ENCODE data around the gene MYLK.

MYLK gene

GRCh38 chr3:123640311-123640710 lies 243.8 kb downstream of the MYLK start:
- no peaks in the 10 kb centered on the region for H3K4me1 Mint-ChIP-seq (ENCODE audit: low read depth in 2 of 2)
- no peaks in the 10 kb centered on the region for H3K9me3 Mint-ChIP-seq
- no peak overlapping the region for H3K27ac Mint-ChIP-seq
- H3K27me3 Mint-ChIP-seq, result peaks cover 17 to 28% of the 10 kb centered on the region in 2 donors
- H3K4me3 Mint-ChIP-seq, result no peak overlapping the region
- H3K36me3 Mint-ChIP-seq (ENCODE audit: insufficient read depth), result no peaks in the 10 kb centered on the region
- no peak for DNase-seq
- no peak for ATAC-seq (replicated peaks)

GRCh38 chr3:123638936-123639689 lies 245.0 kb downstream of the MYLK start:
- Mint-ChIP-seq H3K27ac (no peak overlapping the region), H3K9me3 (no peaks in the 10 kb centered on the region), H3K27me3 (peaks cover 17 to 28% of the 10 kb centered on the region in 2 donors), H3K4me3 (no peak overlapping the region), H3K36me3 (ENCODE audit: insufficient read depth) (no peaks in the 10 kb centered on the region), H3K4me1 (ENCODE audit: low read depth in 2 of 2) (peaks cover 0 to under 1% of the 10 kb centered on the region in 2 donors)
- no peak for DNase-seq
- ATAC-seq (replicated peaks), result no peak

GRCh38 chr3:123637841-123638240 lies 246.3 kb downstream of the MYLK start:
- Mint-ChIP-seq H3K4me3 (no peak overlapping the region), H3K36me3 (ENCODE audit: insufficient read depth) (no peaks in the 10 kb centered on the region), H3K9me3 (no peaks in the 10 kb centered on the region), H3K27me3 (peaks cover 17 to 28% of the 10 kb centered on the region in 2 donors), H3K4me1 (ENCODE audit: low read depth in 2 of 2) (peaks cover 0 to 2% of the 10 kb centered on the region in 2 donors), H3K27ac (no peak overlapping the region)
- DNase-seq, result no peak
- ATAC-seq (replicated peaks), result no peak

GRCh38 chr3:123637131-123637530 lies 247.0 kb downstream of the MYLK start:
- H3K27ac Mint-ChIP-seq, result no peak overlapping the region

GRCh38 chr3:123636431-123636841 lies 247.7 kb downstream of the MYLK start:
- H3K27me3 Mint-ChIP-seq, result peaks cover 17 to 20% of the 10 kb centered on the region in 2 donors
- no peak for ATAC-seq (replicated peaks)

More at GRCh38 chr3:123637131-123637530, 247.0 kb downstream of the MYLK start:
- Mint-ChIP-seq H3K9me3 (no peaks in the 10 kb centered on the region), H3K4me1 (ENCODE audit: low read depth in 2 of 2) (peaks cover 0 to 2% of the 10 kb centered on the region in 2 donors), H3K4me3 (no peak overlapping the region), H3K36me3 (ENCODE audit: insufficient read depth) (no peaks in the 10 kb centered on the region), H3K27me3 (peaks cover 17 to 23% of the 10 kb centered on the region in 2 donors)
- ATAC-seq (replicated peaks), result no peak
- no peak for DNase-seq

GRCh38 chr3:123635717-123636116 lies 248.4 kb downstream of the MYLK start:
- Mint-ChIP-seq H3K4me3 (no peak overlapping the region), H3K27me3 (peaks cover 17 to 20% of the 10 kb centered on the region in 2 donors)

More at GRCh38 chr3:123636431-123636841, 247.7 kb downstream of the MYLK start:
- Mint-ChIP-seq H3K4me1 (ENCODE audit: low read depth in 2 of 2) (peaks cover 0 to 2% of the 10 kb centered on the region in 2 donors), H3K36me3 (ENCODE audit: insufficient read depth) (no peaks in the 10 kb centered on the region), H3K9me3 (no peaks in the 10 kb centered on the region), H3K27ac (no peak overlapping the region), H3K4me3 (no peak overlapping the region)
- no peak for DNase-seq

GRCh38 chr3:123635217-123635616 lies 248.9 kb downstream of the MYLK start:
- Mint-ChIP-seq H3K9me3 (no peaks in the 10 kb centered on the region), H3K27me3 (peaks cover 13 to 15% of the 10 kb centered on the region in 2 donors), H3K4me3 (no peak overlapping the region), H3K27ac (no peak overlapping the region), H3K36me3 (ENCODE audit: insufficient read depth) (no peaks in the 10 kb centered on the region), H3K4me1 (ENCODE audit: low read depth in 2 of 2) (peaks cover 0 to 2% of the 10 kb centered on the region in 2 donors)
- no peak for ATAC-seq (replicated peaks)
- DNase-seq, result no peak

More at GRCh38 chr3:123635717-123636116, 248.4 kb downstream of the MYLK start:
- no peak overlapping the region for H3K27ac Mint-ChIP-seq
- DNase-seq (no peak), ATAC-seq (replicated peaks) (no peak)
- H3K9me3 Mint-ChIP-seq, result no peaks in the 10 kb centered on the region
- H3K36me3 Mint-ChIP-seq (ENCODE audit: insufficient read depth), result no peaks in the 10 kb centered on the region
- H3K4me1 Mint-ChIP-seq (ENCODE audit: low read depth in 2 of 2), result peaks cover 0 to 2% of the 10 kb centered on the region in 2 donors

- Mint-ChIP-seq H3K4me1 (ENCODE audit: low read depth in 2 of 2) (peaks cover 0 to 2% of the 10 kb centered on the region in 2 donors), H3K9me3 (no peaks in the 10 kb centered on the region), H3K27me3 (peaks cover 6 to 11% of the 10 kb centered on the region in 2 donors), H3K4me3 (no peak overlapping the region), H3K36me3 (ENCODE audit: insufficient read depth) (no peaks in the 10 kb centered on the region), H3K27ac (no peak overlapping the region)
- ATAC-seq (replicated peaks), result no peak
- DNase-seq, result no peak
These were observed 249.7 kb downstream of the MYLK start for GRCh38 chr3:123634149-123635051.

GRCh38 chr3:123633530-123633929 lies 250.6 kb downstream of the MYLK start:
- Mint-ChIP-seq H3K27me3 (peaks cover 10 to 13% of the 10 kb centered on the region in 2 donors), H3K27ac (no peak overlapping the region)

GRCh38 chr3:123632161-123632655 lies 251.9 kb downstream of the MYLK start:
- H3K27ac Mint-ChIP-seq, result no peak overlapping the region
- peaks cover 0 to 2% of the 10 kb centered on the region in 2 donors for H3K4me1 Mint-ChIP-seq (ENCODE audit: low read depth in 2 of 2)
- peaks cover 13 to 19% of the 10 kb centered on the region in 2 donors for H3K27me3 Mint-ChIP-seq
- DNase-seq (no peak), ATAC-seq (replicated peaks) (no peak)
- no peaks in the 10 kb centered on the region for H3K9me3 Mint-ChIP-seq
- H3K4me3 Mint-ChIP-seq, result no peak overlapping the region
- no peaks in the 10 kb centered on the region for H3K36me3 Mint-ChIP-seq (ENCODE audit: insufficient read depth)

More at GRCh38 chr3:123633530-123633929, 250.6 kb downstream of the MYLK start:
- no peak for DNase-seq
- no peaks in the 10 kb centered on the region for H3K9me3 Mint-ChIP-seq
- no peak overlapping the region for H3K4me3 Mint-ChIP-seq
- ATAC-seq (replicated peaks), result no peak
- no peaks in the 10 kb centered on the region for H3K36me3 Mint-ChIP-seq (ENCODE audit: insufficient read depth)
- peaks cover 0 to 2% of the 10 kb centered on the region in 2 donors for H3K4me1 Mint-ChIP-seq (ENCODE audit: low read depth in 2 of 2)

- Mint-ChIP-seq H3K36me3 (ENCODE audit: insufficient read depth) (no peaks in the 10 kb centered on the region), H3K4me3 (no peak overlapping the region), H3K4me1 (ENCODE audit: low read depth in 2 of 2) (peaks cover 0 to 2% of the 10 kb centered on the region in 2 donors), H3K9me3 (no peaks in the 10 kb centered on the region), H3K27me3 (peaks cover 13 to 26% of the 10 kb centered on the region in 2 donors), H3K27ac (no peak overlapping the region)
- DNase-seq, result no peak
- ATAC-seq (replicated peaks), result no peak
These were observed 254.4 kb downstream of the MYLK start for GRCh38 chr3:123629747-123630047.

GRCh38 chr3:123628996-123629746 lies 255.0 kb downstream of the MYLK start:
- no peak for DNase-seq
- Mint-ChIP-seq H3K36me3 (ENCODE audit: insufficient read depth) (no peaks in the 10 kb centered on the region), H3K27ac (no peak overlapping the region), H3K4me1 (ENCODE audit: low read depth in 2 of 2) (peaks cover 0 to 4% of the 10 kb centered on the region in 2 donors), H3K27me3 (peaks cover 13 to 31% of the 10 kb centered on the region in 2 donors), H3K9me3 (no peaks in the 10 kb centered on the region), H3K4me3 (no peak overlapping the region)
- no peak for ATAC-seq (replicated peaks)

Measured in effector memory CD8-positive, alpha-beta T cell (primary cell).